Esophagus mucosa (tissue), 1 donor: Measurements from ENCODE around the gene PTPRCAP. TPM values are rescaled to one million over a fixed set of nuclear protein-coding genes. Genes with fewer than 3 reads are reported as not detected.

ENCODE experiments used
- ATAC-seq: fragments of 200-7000 bp; cut with Tn5 transposase; one replicate; pipeline ENCODE4 v1.9.1; 2020
- total RNA-seq: library from RNA; stranded (reverse); gene quantifications from one replicate; pipeline ENCODE4 v1.2.4, GENCODE V29; 2023
- donor health status: DM: yes; HTN: yes; CAD: no.

PTPRCAP gene
- total RNA-seq, 1 donor from 2014 or later, result 2.5 TPM

- no peak for ATAC-seq
These were observed 41.8 kb downstream of the PTPRCAP start for GRCh38 chr11:67395555-67396258.

GRCh38 chr11:67393990-67394389, 43.5 kb downstream of the PTPRCAP start:
- ATAC-seq, result no peak

- no peak for ATAC-seq
These were observed 44.0 kb downstream of the PTPRCAP start for GRCh38 chr11:67393437-67393836.

GRCh38 chr11:67392183-67392715, 45.2 kb downstream of the PTPRCAP start:
- ATAC-seq, result peak; percentile 2

- peak; percentile 77 for ATAC-seq
These were observed 45.9 kb downstream of the PTPRCAP start, which contains the start of gene RAD9A for GRCh38 chr11:67391304-67392182. Gene RAD9A (plus strand): TSS chr11:67391986. CDS start chr11:67392045, 59 bp downstream.

- ATAC-seq, result no peak
These were observed 46.6 kb downstream of the PTPRCAP start for GRCh38 chr11:67390947-67391303.

GRCh38 chr11:67389477-67389876, 48.0 kb downstream of the PTPRCAP start:
- no peak for ATAC-seq

GRCh38 chr11:67387518-67387917, 50.0 kb downstream of the PTPRCAP start:
- no peak for ATAC-seq

- no peak for ATAC-seq
These were observed 50.4 kb downstream of the PTPRCAP start for GRCh38 chr11:67387069-67387468.

Other genes starting within 250 kb of the PTPRCAP start
- 61.6 TPM for gene GRK2, start 171.2 kb downstream of the PTPRCAP start, total RNA-seq
- gene ANKRD13D, start 148.4 kb downstream of the PTPRCAP start, total RNA-seq, result 45.2 TPM
- gene SSH3, start 134.2 kb downstream of the PTPRCAP start, total RNA-seq, result 78.4 TPM
- 61.7 TPM for gene POLD4, start 84.1 kb downstream of the PTPRCAP start, total RNA-seq
- gene CLCF1, start 64.1 kb downstream of the PTPRCAP start, total RNA-seq, result 1.6 TPM
- 15.3 TPM for gene RAD9A, start 45.7 kb downstream of the PTPRCAP start, total RNA-seq
- gene PPP1CA, start 35.8 kb downstream of the PTPRCAP start, total RNA-seq, result 188 TPM
- gene TBC1D10C, start 33.6 kb downstream of the PTPRCAP start, total RNA-seq, result 1.5 TPM
- 0.20 TPM for gene CARNS1, start 22.0 kb downstream of the PTPRCAP start, total RNA-seq
- 95.0 TPM for gene RPS6KB2, start 9.2 kb downstream of the PTPRCAP start, total RNA-seq
- gene CORO1B, start 5.8 kb upstream of the PTPRCAP start, total RNA-seq, result 74.0 TPM
- not detected for gene GPR152, start 15.0 kb upstream of the PTPRCAP start, total RNA-seq
- 0.24 TPM for gene CABP4, start 17.7 kb upstream of the PTPRCAP start, total RNA-seq
- gene TMEM134, start 31.6 kb upstream of the PTPRCAP start, total RNA-seq, result 135 TPM
- gene AIP, start 45.3 kb upstream of the PTPRCAP start, total RNA-seq, result 23.5 TPM
- gene PITPNM1, start 67.7 kb upstream of the PTPRCAP start, total RNA-seq, result 36.5 TPM
- 34.8 TPM for gene CDK2AP2, start 70.5 kb upstream of the PTPRCAP start, total RNA-seq
- gene CABP2, start 85.8 kb upstream of the PTPRCAP start, total RNA-seq, result not detected
- 2,342 TPM for gene GSTP1, start 146.1 kb upstream of the PTPRCAP start, total RNA-seq
- gene NDUFV1, start 169.3 kb upstream of the PTPRCAP start, total RNA-seq, result 140 TPM
- gene NUDT8, start 192.3 kb upstream of the PTPRCAP start, total RNA-seq, result 56.0 TPM
- not detected for gene TBX10, start 202.1 kb upstream of the PTPRCAP start, total RNA-seq
- 0.20 TPM for gene ACY3, start 213.0 kb upstream of the PTPRCAP start, total RNA-seq
- 206 TPM for gene ALDH3B2, start 236.9 kb upstream of the PTPRCAP start, total RNA-seq